Hair follicle dermal papilla cell (primary cell): Measurements from ENCODE around the gene GABRB1. TPM values are rescaled to one million over a fixed set of nuclear protein-coding genes. Genes with fewer than 3 reads are reported as not detected.

Source experiments
- total RNA-seq: library from RNA; depleted of rRNA; stranded (reverse); fragments of >200 nt; gene quantifications from 2 replicates; pipeline ENCODE4 v1.2.3, GENCODE V29; 2012

Gene GABRB1
- not detected in 2 replicates for total RNA-seq

GRCh38 chr4:47031011-47031678, at the start of gene GABRB1:
GABRB1 (plus strand) TSS chr4:47031567.

GRCh38 chr4:46993075-46994006, 38.0 kb upstream of the GABRB1 start, which contains the start of gene GABRA4:
GABRA4 (minus strand) TSS chr4:46993581; CDS start chr4:46993424, 157 bp downstream.

GRCh38 chr4:47463235-47463956, 432.0 kb downstream of the GABRB1 start, which contains the start of gene COMMD8:
COMMD8 (minus strand) TSS chr4:47463702; CDS start chr4:47463651, 51 bp downstream.

Other genes with a start within 250 kb of the GABRB1 start
- not detected in 2 replicates for gene COX7B2, start 122.3 kb upstream of the GABRB1 start, total RNA-seq
- gene GABRA4, start 38.0 kb upstream of the GABRB1 start, total RNA-seq, result not detected in 2 replicates